SHP77 treated with DMSO at 0.1 percent for 48 hours (cell line): ENCODE measurements around the gene NLRP6.
"Not testable (repeated sequence)": the region's sequence is repeated elsewhere in the genome, so short reads cannot be mapped to it uniquely, and the experiment has no call there.

ENCODE experiments used
- DNase-seq: peaks from one replicate; lab custom pipeline; 2025; lab: John Stamatoyannopoulos, UW

The NLRP6 gene

GRCh38 chr11:308740-309665 is 30.8 kb downstream of the NLRP6 start:
- not testable (repeated sequence) for DNase-seq

- DNase-seq = not testable (repeated sequence)
Measured at GRCh38 chr11:309979-310572, 31.9 kb downstream of the NLRP6 start.

GRCh38 chr11:311013-311748 is 33.0 kb downstream of the NLRP6 start:
- not testable (repeated sequence) for DNase-seq

- DNase-seq = no peak
Measured at GRCh38 chr11:312092-312816, 34.0 kb downstream of the NLRP6 start.

- no peak for DNase-seq
Measured at GRCh38 chr11:313304-313786, 35.1 kb downstream of the NLRP6 start.

- DNase-seq = no peak
Measured at GRCh38 chr11:313787-314553, 35.8 kb downstream of the NLRP6 start, which contains the start of gene IFITM1. Gene IFITM1, plus strand, starts transcription at chr11:314040. Its CDS starts 131 bp downstream, at chr11:314171.

- DNase-seq = not testable (repeated sequence)
Measured at GRCh38 chr11:314554-314875, 36.3 kb downstream of the NLRP6 start.

GRCh38 chr11:315051-315481 is 36.9 kb downstream of the NLRP6 start:
- no peak for DNase-seq

- DNase-seq = no peak
Measured at GRCh38 chr11:315516-315994, 37.3 kb downstream of the NLRP6 start.

GRCh38 chr11:316031-316701 is 38.0 kb downstream of the NLRP6 start:
- DNase-seq = no peak

- DNase-seq = no peak
Measured at GRCh38 chr11:316891-317301, 38.7 kb downstream of the NLRP6 start.

GRCh38 chr11:317668-318404 is 39.6 kb downstream of the NLRP6 start:
- DNase-seq = not testable (repeated sequence)

- DNase-seq = not testable (repeated sequence)
Measured at GRCh38 chr11:318405-319120, 40.4 kb downstream of the NLRP6 start.

- DNase-seq = not testable (repeated sequence)
Measured at GRCh38 chr11:319121-319887, 41.1 kb downstream of the NLRP6 start.

GRCh38 chr11:319888-320273 is 41.7 kb downstream of the NLRP6 start:
- DNase-seq = not testable (repeated sequence)

- no peak for DNase-seq
Measured at GRCh38 chr11:324156-324555, 45.9 kb downstream of the NLRP6 start.

- not testable (repeated sequence) for DNase-seq
Measured at GRCh38 chr11:324593-325517, 46.6 kb downstream of the NLRP6 start.
